RWPE2 (cell line): Measurements from ENCODE around the gene C3orf20.

Source experiments
- ATAC-seq: fragments of 200-7000 bp; cut with Tn5 transposase; 3 replicates; pipeline ENCODE4 v1.9.1; 2021; ENCODE audit warnings: low read depth
- DNase-seq: peaks from one replicate; pipeline ENCODE4 v3.0.0-alpha.2; 2020; ENCODE audit warnings: low spot score
- H3K27ac ChIP-seq: fragments of 450-650 bp; 2 replicates; pipeline ENCODE4 v1.5.1; 2017; ENCODE audit warnings: mild to moderate bottlenecking; ENCODE audit not compliant: poor library complexity, severe bottlenecking
- H3K27me3 ChIP-seq: fragments of 250-450 bp; sonication (Bioruptor Pico); 2 replicates; pipeline ENCODE4 v1.5.1; 2021; ENCODE audit warnings: mild to moderate bottlenecking, moderate library complexity; ENCODE audit not compliant: insufficient read depth, poor library complexity, severe bottlenecking
- H3K36me3 ChIP-seq: fragments of 250-450 bp; sonication (Bioruptor Pico); 2 replicates; pipeline ENCODE4 v1.5.1; 2020; ENCODE audit warnings: low read depth, mild to moderate bottlenecking, moderate library complexity
- H3K4me1 ChIP-seq: fragments of 250-450 bp; sonication (Bioruptor Pico); 2 replicates; pipeline ENCODE4 v1.5.1; 2021; ENCODE audit warnings: mild to moderate bottlenecking, moderate library complexity; ENCODE audit not compliant: insufficient read depth, poor library complexity, severe bottlenecking
- H3K4me3 ChIP-seq: fragments of 250-450 bp; sonication (Bioruptor Pico); 2 replicates; pipeline ENCODE4 v1.5.1; 2021; ENCODE audit warnings: mild to moderate bottlenecking, moderate library complexity; ENCODE audit not compliant: severe bottlenecking
- H3K9me3 ChIP-seq: fragments of 250-450 bp; sonication (Bioruptor Pico); 2 replicates; pipeline ENCODE4 v1.5.1; 2021; ENCODE audit warnings: mild to moderate bottlenecking, moderate library complexity; ENCODE audit not compliant: severe bottlenecking
- TF ChIP-seq, protein P1 (sequence below): fragments of 450-650 bp; IDR thresholded peaks from one replicate; pipeline ENCODE4 v1.5.1; 2017; ENCODE audit warnings: mild to moderate bottlenecking, moderate library complexity; ENCODE audit not compliant: poor library complexity, severe bottlenecking

The C3orf20 gene

DNA sequence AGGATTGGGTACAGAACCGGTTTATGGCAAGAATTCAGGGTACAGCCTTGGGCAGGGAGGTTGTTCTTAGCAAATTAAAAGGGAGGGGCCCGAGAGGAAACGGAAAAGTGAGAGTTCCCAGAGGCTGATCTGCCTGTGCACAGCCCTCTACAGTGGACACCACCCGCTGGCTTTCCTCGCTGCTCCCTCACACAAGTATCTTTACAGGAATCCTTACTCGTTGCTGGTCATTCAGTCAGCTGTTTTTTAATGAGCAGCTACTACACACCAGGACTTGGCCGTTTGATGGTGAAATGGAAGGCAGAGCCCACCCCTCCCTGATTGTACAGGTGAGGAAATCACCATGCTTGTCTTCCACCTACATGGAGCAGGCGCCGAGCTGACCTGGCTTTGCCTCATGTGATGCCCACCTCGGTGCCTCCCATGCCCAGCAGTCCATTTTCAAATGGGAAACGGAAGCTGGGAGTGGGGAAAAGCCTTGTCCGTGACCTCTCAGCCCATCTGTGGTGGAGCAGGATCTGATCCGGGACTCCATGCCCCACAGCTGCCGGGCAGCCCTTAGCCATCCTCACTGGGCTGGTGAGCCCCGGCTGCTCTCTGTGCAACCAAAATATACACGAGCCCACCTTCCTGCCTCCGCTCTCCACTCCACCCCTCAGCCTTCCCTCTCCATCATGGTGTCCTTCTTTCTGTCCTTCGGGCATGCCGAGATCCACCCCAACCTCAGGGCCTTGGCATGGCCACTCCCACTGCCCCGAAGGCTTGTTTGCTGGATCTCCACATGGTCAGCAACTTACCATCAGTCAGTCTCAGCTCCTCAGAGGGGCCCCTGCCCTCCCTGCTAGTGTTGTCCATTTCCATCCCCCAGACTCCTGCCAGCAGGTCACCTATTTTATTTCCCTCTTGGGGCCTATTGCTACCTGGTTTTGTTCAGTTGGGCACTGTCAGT lies 110.5 kb downstream of the C3orf20 start:
- DNase-seq (peak; percentile 30), ATAC-seq (no peak)
- Histone ChIP-seq H3K27ac (no peak overlapping the region), H3K9me3 (no peaks in the 10 kb centered on the region), H3K36me3 (no peaks in the 10 kb centered on the region), H3K4me3 (no peak overlapping the region), H3K27me3 (no peaks in the 10 kb centered on the region), H3K4me1 (no peaks in the 10 kb centered on the region)
- TF ChIP-seq, protein P1, sequence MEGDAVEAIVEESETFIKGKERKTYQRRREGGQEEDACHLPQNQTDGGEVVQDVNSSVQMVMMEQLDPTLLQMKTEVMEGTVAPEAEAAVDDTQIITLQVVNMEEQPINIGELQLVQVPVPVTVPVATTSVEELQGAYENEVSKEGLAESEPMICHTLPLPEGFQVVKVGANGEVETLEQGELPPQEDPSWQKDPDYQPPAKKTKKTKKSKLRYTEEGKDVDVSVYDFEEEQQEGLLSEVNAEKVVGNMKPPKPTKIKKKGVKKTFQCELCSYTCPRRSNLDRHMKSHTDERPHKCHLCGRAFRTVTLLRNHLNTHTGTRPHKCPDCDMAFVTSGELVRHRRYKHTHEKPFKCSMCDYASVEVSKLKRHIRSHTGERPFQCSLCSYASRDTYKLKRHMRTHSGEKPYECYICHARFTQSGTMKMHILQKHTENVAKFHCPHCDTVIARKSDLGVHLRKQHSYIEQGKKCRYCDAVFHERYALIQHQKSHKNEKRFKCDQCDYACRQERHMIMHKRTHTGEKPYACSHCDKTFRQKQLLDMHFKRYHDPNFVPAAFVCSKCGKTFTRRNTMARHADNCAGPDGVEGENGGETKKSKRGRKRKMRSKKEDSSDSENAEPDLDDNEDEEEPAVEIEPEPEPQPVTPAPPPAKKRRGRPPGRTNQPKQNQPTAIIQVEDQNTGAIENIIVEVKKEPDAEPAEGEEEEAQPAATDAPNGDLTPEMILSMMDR: no peak

DNA sequence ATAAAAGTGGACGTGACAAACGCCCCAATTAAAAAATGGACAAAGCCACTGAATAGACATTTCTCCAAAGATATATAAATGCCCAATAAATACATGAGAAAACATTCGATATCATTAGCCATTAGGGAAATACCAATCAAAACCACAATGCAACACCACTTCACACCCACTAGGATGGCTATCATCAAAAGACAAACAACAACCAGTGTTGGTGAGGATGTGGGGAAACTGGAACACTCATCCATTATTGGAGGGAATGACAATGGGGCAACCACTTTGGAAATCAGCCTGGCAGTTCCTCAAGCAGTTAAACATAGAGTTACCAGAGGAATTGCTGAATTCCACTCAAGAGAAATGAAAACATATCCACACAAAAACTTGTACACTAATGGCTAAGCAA lies 111.4 kb downstream of the C3orf20 start:
- Histone ChIP-seq H3K36me3 (no peaks in the 10 kb centered on the region), H3K4me1 (no peaks in the 10 kb centered on the region), H3K27me3 (peaks cover 1% of the 10 kb centered on the region), H3K4me3 (no peak overlapping the region), H3K27ac (no peak overlapping the region), H3K9me3 (no peaks in the 10 kb centered on the region)
- TF ChIP-seq, protein P1: no peak
- no peak for DNase-seq
- ATAC-seq: no peak

DNA sequence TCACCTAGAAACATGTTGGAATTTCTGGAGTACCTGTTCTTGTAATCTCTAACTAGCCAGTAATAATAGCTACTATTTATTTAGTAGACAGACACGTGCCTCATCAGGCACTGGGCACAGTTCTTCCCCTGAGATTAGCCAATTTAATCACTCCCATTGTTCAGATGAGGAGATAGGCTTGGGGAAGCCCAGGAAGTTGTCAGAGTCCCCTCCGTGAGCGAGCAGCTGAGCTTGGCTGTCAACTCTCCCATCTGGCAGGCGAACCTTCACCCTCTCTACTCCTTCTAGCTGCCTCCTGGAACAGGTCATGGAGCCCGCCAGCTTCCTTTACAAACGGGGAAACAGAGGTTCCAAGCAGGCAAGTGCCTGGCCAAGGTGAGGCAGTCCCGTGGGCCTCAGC lies 112.7 kb downstream of the C3orf20 start:
- TF ChIP-seq, protein P1: no peak
- Histone ChIP-seq H3K9me3 (no peaks in the 10 kb centered on the region), H3K36me3 (no peaks in the 10 kb centered on the region), H3K27me3 (peaks cover 5% of the 10 kb centered on the region), H3K27ac (no peak overlapping the region), H3K4me1 (no peaks in the 10 kb centered on the region), H3K4me3 (no peak overlapping the region)
- ATAC-seq (no peak), DNase-seq (peak; percentile 15)

DNA sequence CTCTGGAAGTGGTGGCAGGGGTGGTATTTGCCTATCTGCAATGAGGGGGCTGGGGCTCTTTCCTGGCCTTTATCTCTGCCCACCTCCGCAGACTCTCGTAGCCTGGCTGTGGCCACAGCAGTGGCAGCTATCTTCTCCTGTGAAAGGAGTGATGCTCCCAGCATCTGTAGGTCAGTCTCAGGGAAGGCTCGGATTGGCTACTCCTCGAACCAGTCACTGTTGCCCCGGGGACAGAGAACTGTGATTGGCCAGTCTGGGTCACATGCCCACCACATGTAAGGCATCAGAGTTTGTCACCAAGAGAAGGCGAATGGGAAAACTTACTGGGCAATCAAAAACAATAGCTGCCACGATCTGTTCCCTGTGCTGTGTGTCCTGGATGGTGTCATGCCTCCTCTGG lies 113.7 kb downstream of the C3orf20 start:
- ATAC-seq: no peak
- DNase-seq: peak; percentile 35

More for the DNA sequence above, 113.7 kb downstream of the C3orf20 start:
- no peaks in the 10 kb centered on the region for H3K36me3 ChIP-seq
- no peak overlapping the region for H3K4me3 ChIP-seq
- TF ChIP-seq, protein P1: no peak
- no peaks in the 10 kb centered on the region for H3K4me1 ChIP-seq
- H3K27ac ChIP-seq: no peak overlapping the region
- H3K27me3 ChIP-seq: peaks cover 5% of the 10 kb centered on the region
- H3K9me3 ChIP-seq: no peaks in the 10 kb centered on the region
